Thoracic aorta (tissue), 2 donors: ENCODE measurements around the gene B3GNT7. TPM values are rescaled to one million over a fixed set of nuclear protein-coding genes. Genes with fewer than 3 reads are reported as not detected.

Experiments
- ATAC-seq: fragments of 150-250 bp; one replicate; pipeline ENCODE4 v1.8.0; 2017; ENCODE audit warnings: low read depth; ENCODE audit not compliant: insufficient number of reproducible peaks, low FRiP score
- DNase-seq: peaks from one replicate; pipeline ENCODE4 v3.0.0-alpha.2; 2020; ENCODE audit warnings: low spot score
- H3K27ac ChIP-seq, 2 donors: fragments of 200-600 bp; sonication (generic); 1 replicate in 1 of 2; 2 replicates in 1 of 2; pipeline ENCODE4 v1.5.1; 2016; ENCODE audit warnings: mild to moderate bottlenecking in 2 of 2, moderate library complexity in 2 of 2
- H3K27me3 ChIP-seq: fragments of 200-600 bp; sonication (generic); replicated peaks from 2 replicates; pipeline ENCODE4 v1.6.0; 2016; ENCODE audit warnings: mild to moderate bottlenecking; ENCODE audit not compliant: insufficient read depth
- H3K36me3 ChIP-seq: fragments of 200-600 bp; sonication (generic); one replicate; pipeline ENCODE4 v1.5.1; 2016
- H3K4me1 ChIP-seq, 2 donors: fragments of 200-600 bp; sonication (generic); 1 replicate in 1 of 2; 2 replicates in 1 of 2; pipeline versions ENCODE4 v1.5.1 to v1.6.0; 2016; ENCODE audit warnings: low read depth in 2 of 2, mild to moderate bottlenecking in 1 of 2; ENCODE audit not compliant: control insufficient read depth in 1 of 2
- H3K4me3 ChIP-seq: fragments of 200-600 bp; sonication (generic); 2 replicates; pipeline ENCODE4 v1.5.1; 2016; ENCODE audit warnings: mild to moderate bottlenecking
- H3K9me3 ChIP-seq: fragments of 200-600 bp; sonication (generic); 2 replicates; pipeline ENCODE4 v1.5.1; 2016
- CTCF ChIP-seq: fragments of 200-600 bp; sonication (generic); IDR thresholded peaks from one replicate; pipeline ENCODE4 v1.5.1; 2019; ENCODE audit warnings: antibody characterized with exemption
- total RNA-seq, 2 donors: library from RNA; depleted of rRNA; stranded (reverse); fragments of >200 nt; gene quantifications; one replicate each; pipeline versions ENCODE4 v1.1.0 to v1.2.3, GENCODE V29; 2016

Gene B3GNT7
- total RNA-seq, 2 donors from 2014 or later = 11.4 to 17.5 TPM

GRCh38 chr2:231413456-231413855 is 17.9 kb downstream of the B3GNT7 start:
- no peak overlapping the region for H3K27ac ChIP-seq
- no peak overlapping the region for H3K4me3 ChIP-seq
- ATAC-seq = no peak
- DNase-seq = no peak
- H3K36me3 ChIP-seq = no peaks in the 10 kb centered on the region
- no peaks in the 10 kb centered on the region for H3K27me3 ChIP-seq
- no peaks in the 10 kb centered on the region for H3K9me3 ChIP-seq
- no peak for TF ChIP-seq CTCF
- H3K4me1 ChIP-seq = peaks cover 0 to 11% of the 10 kb centered on the region in 2 donors

GRCh38 chr2:231413921-231414476 is 18.5 kb downstream of the B3GNT7 start:
- Histone ChIP-seq H3K4me1 (peaks cover 0 to 11% of the 10 kb centered on the region in 2 donors), H3K36me3 (no peaks in the 10 kb centered on the region), H3K9me3 (no peaks in the 10 kb centered on the region), H3K27me3 (no peaks in the 10 kb centered on the region), H3K4me3 (no peak overlapping the region), H3K27ac (no peak overlapping the region)
- no peak for TF ChIP-seq CTCF
- DNase-seq (no peak), ATAC-seq (no peak)

GRCh38 chr2:231415029-231415428 is 19.5 kb downstream of the B3GNT7 start:
- no peak for TF ChIP-seq CTCF
- H3K4me1 ChIP-seq = peaks cover 0 to 11% of the 10 kb centered on the region in 2 donors
- no peak overlapping the region for H3K4me3 ChIP-seq
- no peaks in the 10 kb centered on the region for H3K36me3 ChIP-seq
- DNase-seq = no peak
- no peaks in the 10 kb centered on the region for H3K27me3 ChIP-seq
- no peak overlapping the region for H3K27ac ChIP-seq
- H3K9me3 ChIP-seq = no peaks in the 10 kb centered on the region
- ATAC-seq = no peak

- no peak for ATAC-seq
- no peaks in the 10 kb centered on the region for H3K9me3 ChIP-seq
- no peaks in the 10 kb centered on the region for H3K36me3 ChIP-seq
- H3K27me3 ChIP-seq = no peaks in the 10 kb centered on the region
- no peak overlapping the region for H3K4me3 ChIP-seq
- no peak overlapping the region for H3K27ac ChIP-seq
- no peak for TF ChIP-seq CTCF
- DNase-seq = no peak
- H3K4me1 ChIP-seq = peaks cover 0 to 6% of the 10 kb centered on the region in 2 donors
Measured at GRCh38 chr2:231418820-231419640, 23.5 kb downstream of the B3GNT7 start.

GRCh38 chr2:231421051-231421580 is 25.6 kb downstream of the B3GNT7 start:
- Histone ChIP-seq H3K9me3 (no peaks in the 10 kb centered on the region), H3K36me3 (no peaks in the 10 kb centered on the region), H3K27ac (no peak overlapping the region), H3K4me3 (no peak overlapping the region), H3K4me1 (no peaks in the 10 kb centered on the region), H3K27me3 (no peaks in the 10 kb centered on the region)
- ATAC-seq (no peak), DNase-seq (no peak)
- no peak for TF ChIP-seq CTCF
